Measurements from ENCODE around the gene PTER.

The PTER gene
- total RNA-seq: 13.4 to 57.0 (median 39.3) reads per million in 9 experiments

GRCh38 chr10:16436758-16437539 is at the start of gene PTER:
PTER (plus strand) TSS chr10:16437010; CDS start chr10:16484385, 47,375 bp downstream.
- DNase-seq (peak; percentile 98 to 99 (median 99)), ATAC-seq (replicated peaks) (peak; percentile 97)
- H3K4me1 Mint-ChIP-seq (ENCODE audit: low read depth in 2 of 2): peaks cover 32 to 38% of the 10 kb centered on the region in 2 donors
- H3K27ac Mint-ChIP-seq: peak within 1 kb of the TSS; percentile 84 to 97
- peak within 1 kb of the TSS; percentile 87 to 91 for H3K4me3 Mint-ChIP-seq
- H3K9me3 Mint-ChIP-seq: no peaks in the 10 kb centered on the region
- peaks cover 9% of the 10 kb centered on the region for H3K36me3 Mint-ChIP-seq (ENCODE audit: insufficient read depth)
- peaks cover 0 to 8% of the 10 kb centered on the region in 2 donors for H3K27me3 Mint-ChIP-seq

- Mint-ChIP-seq H3K4me1 (ENCODE audit: low read depth in 2 of 2) (no peaks in the 10 kb centered on the region), H3K27ac (no peak overlapping the region), H3K36me3 (ENCODE audit: insufficient read depth) (no peaks in the 10 kb centered on the region), H3K27me3 (peaks cover 36% of the 10 kb centered on the region in 2 donors), H3K4me3 (no peak overlapping the region), H3K9me3 (no peaks in the 10 kb centered on the region)
- ATAC-seq (replicated peaks): no peak
- no peak for DNase-seq
Measured at GRCh38 chr10:16392531-16393069, 44.2 kb upstream of the PTER start.

GRCh38 chr10:16393271-16393858 is 43.4 kb upstream of the PTER start:
- H3K27ac Mint-ChIP-seq: no peak overlapping the region
- ATAC-seq (replicated peaks): no peak

GRCh38 chr10:16401416-16401815 is 35.4 kb upstream of the PTER start:
- ATAC-seq (replicated peaks) (no peak), DNase-seq (no peak)
- no peak overlapping the region for H3K4me3 Mint-ChIP-seq
- H3K9me3 Mint-ChIP-seq: no peaks in the 10 kb centered on the region
- H3K4me1 Mint-ChIP-seq (ENCODE audit: low read depth in 2 of 2): no peaks in the 10 kb centered on the region
- no peaks in the 10 kb centered on the region for H3K36me3 Mint-ChIP-seq (ENCODE audit: insufficient read depth)
- peaks cover 28 to 41% of the 10 kb centered on the region in 2 donors for H3K27me3 Mint-ChIP-seq
- no peak overlapping the region for H3K27ac Mint-ChIP-seq

More at GRCh38 chr10:16393271-16393858, 43.4 kb upstream of the PTER start:
- DNase-seq: no peak
- Mint-ChIP-seq H3K4me3 (no peak overlapping the region), H3K4me1 (ENCODE audit: low read depth in 2 of 2) (no peaks in the 10 kb centered on the region), H3K27me3 (peaks cover 41 to 42% of the 10 kb centered on the region in 2 donors), H3K36me3 (ENCODE audit: insufficient read depth) (no peaks in the 10 kb centered on the region), H3K9me3 (no peaks in the 10 kb centered on the region)

- no peak overlapping the region for H3K4me3 Mint-ChIP-seq
- H3K9me3 Mint-ChIP-seq: no peaks in the 10 kb centered on the region
- no peak for ATAC-seq (replicated peaks)
- no peak for DNase-seq
- H3K36me3 Mint-ChIP-seq (ENCODE audit: insufficient read depth): no peaks in the 10 kb centered on the region
- peaks cover 1 to 8% of the 10 kb centered on the region in 2 donors for H3K4me1 Mint-ChIP-seq (ENCODE audit: low read depth in 2 of 2)
- no peak overlapping the region for H3K27ac Mint-ChIP-seq
- peaks cover 29 to 69% of the 10 kb centered on the region in 2 donors for H3K27me3 Mint-ChIP-seq
Measured at GRCh38 chr10:16408379-16408778, 28.4 kb upstream of the PTER start.

- Mint-ChIP-seq H3K36me3 (ENCODE audit: insufficient read depth) (no peaks in the 10 kb centered on the region), H3K4me1 (ENCODE audit: low read depth in 2 of 2) (peaks cover 1 to 3% of the 10 kb centered on the region in 2 donors), H3K4me3 (no peak overlapping the region), H3K9me3 (no peaks in the 10 kb centered on the region), H3K27ac (no peak overlapping the region), H3K27me3 (peaks cover 45 to 53% of the 10 kb centered on the region in 2 donors)
- ATAC-seq (replicated peaks) (no peak), DNase-seq (no peak)
Measured at GRCh38 chr10:16417341-16417740, 19.5 kb upstream of the PTER start.

- H3K27me3 Mint-ChIP-seq: peaks cover 34 to 35% of the 10 kb centered on the region in 2 donors
- no peak overlapping the region for H3K4me3 Mint-ChIP-seq
- H3K36me3 Mint-ChIP-seq (ENCODE audit: insufficient read depth): no peaks in the 10 kb centered on the region
- H3K27ac Mint-ChIP-seq: no peak overlapping the region
- ATAC-seq (replicated peaks) (no peak), DNase-seq (no peak)
- no peaks in the 10 kb centered on the region for H3K9me3 Mint-ChIP-seq
- no peaks in the 10 kb centered on the region for H3K4me1 Mint-ChIP-seq (ENCODE audit: low read depth in 2 of 2)
Measured at GRCh38 chr10:16423599-16423998, 13.2 kb upstream of the PTER start.

- peaks cover 18 to 19% of the 10 kb centered on the region in 2 donors for H3K27me3 Mint-ChIP-seq
- DNase-seq: no peak
- H3K36me3 Mint-ChIP-seq (ENCODE audit: insufficient read depth): no peaks in the 10 kb centered on the region
- ATAC-seq (replicated peaks): no peak
- no peaks in the 10 kb centered on the region for H3K9me3 Mint-ChIP-seq
- H3K4me3 Mint-ChIP-seq: no peak overlapping the region
- H3K27ac Mint-ChIP-seq: no peak overlapping the region
- no peaks in the 10 kb centered on the region for H3K4me1 Mint-ChIP-seq (ENCODE audit: low read depth in 2 of 2)
Measured at GRCh38 chr10:16425449-16425848, 11.4 kb upstream of the PTER start.

GRCh38 chr10:16429539-16429938 is 7.3 kb upstream of the PTER start:
- Mint-ChIP-seq H3K4me3 (no peak overlapping the region), H3K36me3 (ENCODE audit: insufficient read depth) (no peaks in the 10 kb centered on the region), H3K27ac (no peak overlapping the region), H3K27me3 (peaks cover 0 to 15% of the 10 kb centered on the region in 2 donors), H3K9me3 (no peaks in the 10 kb centered on the region), H3K4me1 (ENCODE audit: low read depth in 2 of 2) (no peaks in the 10 kb centered on the region)
- ATAC-seq (replicated peaks) (no peak), DNase-seq (no peak)

GRCh38 chr10:16436367-16436757 is 448 bp upstream of the PTER start:
- peak in 2 of 3 experiments; percentile 8 to 10 for DNase-seq
- Mint-ChIP-seq H3K36me3 (ENCODE audit: insufficient read depth) (peaks cover 9% of the 10 kb centered on the region), H3K27ac (peak overlapping the region; percentile 84 to 97), H3K4me1 (ENCODE audit: low read depth in 2 of 2) (peaks cover 29 to 32% of the 10 kb centered on the region in 2 donors), H3K9me3 (no peaks in the 10 kb centered on the region), H3K27me3 (peaks cover 0 to 8% of the 10 kb centered on the region in 2 donors), H3K4me3 (peak overlapping the region; percentile 87 to 91)
- ATAC-seq (replicated peaks): peak; percentile 14

- H3K4me3 Mint-ChIP-seq: peak overlapping the region; percentile 87 to 91
- H3K27me3 Mint-ChIP-seq: peaks cover 0 to 6% of the 10 kb centered on the region in 2 donors
- H3K4me1 Mint-ChIP-seq (ENCODE audit: low read depth in 2 of 2): peaks cover 33 to 38% of the 10 kb centered on the region in 2 donors
- no peaks in the 10 kb centered on the region for H3K9me3 Mint-ChIP-seq
- peaks cover 14% of the 10 kb centered on the region for H3K36me3 Mint-ChIP-seq (ENCODE audit: insufficient read depth)
- H3K27ac Mint-ChIP-seq: peak overlapping the region; percentile 84 to 97
- ATAC-seq (replicated peaks) (no peak), DNase-seq (no peak)
Measured at GRCh38 chr10:16437540-16437894, 707 bp downstream of the PTER start.

- Mint-ChIP-seq H3K9me3 (no peaks in the 10 kb centered on the region), H3K4me1 (ENCODE audit: low read depth in 2 of 2) (peaks cover 38 to 40% of the 10 kb centered on the region in 2 donors), H3K4me3 (peak overlapping the region in 1 of 2 donors; percentile 91), H3K36me3 (ENCODE audit: insufficient read depth) (peaks cover 16% of the 10 kb centered on the region), H3K27me3 (no peaks in the 10 kb centered on the region), H3K27ac (peak overlapping the region in 1 of 2 donors; percentile 55)
- DNase-seq: no peak
- ATAC-seq (replicated peaks): no peak
Measured at GRCh38 chr10:16439295-16439694, 2.5 kb downstream of the PTER start.

GRCh38 chr10:16440396-16441133 is 3.8 kb downstream of the PTER start:
- H3K9me3 Mint-ChIP-seq: no peaks in the 10 kb centered on the region
- peaks cover 40 to 42% of the 10 kb centered on the region in 2 donors for H3K4me1 Mint-ChIP-seq (ENCODE audit: low read depth in 2 of 2)
- peak overlapping the region; percentile 23 to 58 for H3K27ac Mint-ChIP-seq
- peaks cover 22% of the 10 kb centered on the region for H3K36me3 Mint-ChIP-seq (ENCODE audit: insufficient read depth)
- no peaks in the 10 kb centered on the region for H3K27me3 Mint-ChIP-seq
- DNase-seq (no peak), ATAC-seq (replicated peaks) (no peak)
- peak overlapping the region in 1 of 2 donors; percentile 51 for H3K4me3 Mint-ChIP-seq
